ENCODE measurements around the gene BCAN. TPM values are rescaled to one million over a fixed set of nuclear protein-coding genes. Genes with fewer than 3 reads are reported as not detected.
A peak's percentile ranks its signal among the peaks of the same experiment; 100 is the strongest.

The BCAN gene
- total RNA-seq, 1 experiment from 2014 or later = 1.2 TPM

DNA sequence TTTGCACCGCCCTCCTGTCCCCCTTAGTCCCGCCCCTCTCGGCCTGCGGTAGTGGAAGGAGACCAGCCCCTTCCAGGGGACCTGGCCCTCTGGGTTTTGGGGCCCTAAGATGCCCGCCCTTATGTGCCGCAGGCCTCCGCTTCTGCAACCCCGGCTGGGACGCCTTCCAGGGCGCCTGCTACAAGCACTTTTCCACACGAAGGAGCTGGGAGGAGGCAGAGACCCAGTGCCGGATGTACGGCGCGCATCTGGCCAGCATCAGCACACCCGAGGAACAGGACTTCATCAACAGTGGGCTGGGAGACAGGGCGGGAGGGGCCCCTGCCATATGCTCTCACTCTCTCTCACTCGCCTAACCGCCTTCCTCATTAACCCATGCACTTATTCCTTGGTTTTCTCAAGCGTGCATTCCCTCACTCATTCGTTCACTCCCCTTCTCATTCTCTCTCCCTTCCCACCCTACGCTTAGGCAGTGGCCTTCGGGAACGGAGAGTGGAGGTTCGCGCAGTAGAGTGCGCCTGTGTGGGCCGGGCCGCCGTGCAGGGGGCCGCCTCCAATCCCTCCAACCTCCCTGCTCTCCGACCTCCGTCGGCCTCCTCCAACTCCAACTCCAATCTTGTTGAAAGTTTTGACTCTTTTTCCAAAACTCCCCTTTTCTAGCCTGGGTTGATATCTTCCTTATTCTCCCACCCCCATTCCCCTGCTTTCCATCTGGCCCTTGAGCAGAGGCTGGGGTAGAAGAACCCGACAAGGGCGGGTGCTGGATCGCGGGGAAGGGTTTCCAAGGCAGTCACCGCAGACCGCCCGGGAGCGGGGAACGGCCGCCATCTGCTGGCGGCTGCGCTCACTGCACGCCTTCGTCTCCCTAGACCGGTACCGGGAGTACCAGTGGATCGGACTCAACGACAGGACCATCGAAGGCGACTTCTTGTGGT, 15.2 kb downstream of the BCAN start:
- H2BK120ac ChIP-seq (ENCODE audit: low read depth, low read length, poor library complexity, severe bottlenecking) = no peak overlapping the region
- peaks cover 59 to 61% of the 10 kb centered on the region in 2 experiments for H3K4me1 Mint-ChIP-seq
- H3K4me1 ChIP-seq (ENCODE audit: insufficient read depth, low read length) = peaks cover 6% of the 10 kb centered on the region; the same call in 1 of the 2 replicates
- peak overlapping the region; percentile 54 to 74 for H3K4me3 Mint-ChIP-seq
- H3K23ac ChIP-seq (ENCODE audit: insufficient read length, low read depth, low read length) = no peak overlapping the region
- H3K9me3 Mint-ChIP-seq = no peaks in the 10 kb centered on the region
- H3K4ac ChIP-seq (ENCODE audit: low read depth, low read length) = no peak overlapping the region
- no peaks in the 10 kb centered on the region for H3K36me3 Mint-ChIP-seq (ENCODE audit: insufficient read depth in 1 of 3, low read depth in 3 of 3)
- WGBS (ENCODE audit: extremely low coverage, insufficient read length, low lambda C conversion rate) = no CpG with 5 or more reads among the region's 54 CpGs
- H3T11ph ChIP-seq (ENCODE audit: low read length) = no peak overlapping the region
- no peak overlapping the region for H2BK12ac ChIP-seq (ENCODE audit: insufficient read length, low read depth, low read length)
- H3K79me1 ChIP-seq (ENCODE audit: insufficient read depth, low read depth, low read length, poor library complexity, severe bottlenecking) = no peaks in the 10 kb centered on the region
- H3K4me2 ChIP-seq (ENCODE audit: insufficient read depth, insufficient read length, low read length) = peak overlapping the region; percentile 85
- TF ChIP-seq, protein P1, sequence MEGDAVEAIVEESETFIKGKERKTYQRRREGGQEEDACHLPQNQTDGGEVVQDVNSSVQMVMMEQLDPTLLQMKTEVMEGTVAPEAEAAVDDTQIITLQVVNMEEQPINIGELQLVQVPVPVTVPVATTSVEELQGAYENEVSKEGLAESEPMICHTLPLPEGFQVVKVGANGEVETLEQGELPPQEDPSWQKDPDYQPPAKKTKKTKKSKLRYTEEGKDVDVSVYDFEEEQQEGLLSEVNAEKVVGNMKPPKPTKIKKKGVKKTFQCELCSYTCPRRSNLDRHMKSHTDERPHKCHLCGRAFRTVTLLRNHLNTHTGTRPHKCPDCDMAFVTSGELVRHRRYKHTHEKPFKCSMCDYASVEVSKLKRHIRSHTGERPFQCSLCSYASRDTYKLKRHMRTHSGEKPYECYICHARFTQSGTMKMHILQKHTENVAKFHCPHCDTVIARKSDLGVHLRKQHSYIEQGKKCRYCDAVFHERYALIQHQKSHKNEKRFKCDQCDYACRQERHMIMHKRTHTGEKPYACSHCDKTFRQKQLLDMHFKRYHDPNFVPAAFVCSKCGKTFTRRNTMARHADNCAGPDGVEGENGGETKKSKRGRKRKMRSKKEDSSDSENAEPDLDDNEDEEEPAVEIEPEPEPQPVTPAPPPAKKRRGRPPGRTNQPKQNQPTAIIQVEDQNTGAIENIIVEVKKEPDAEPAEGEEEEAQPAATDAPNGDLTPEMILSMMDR (conservative IDR thresholded peaks at IDR 0.05) = peak; percentile 99
- H3K9me3 ChIP-seq (ENCODE audit: control insufficient read depth, low read depth, low read length) = no peaks in the 10 kb centered on the region
- no peak overlapping the region for H2BK5ac ChIP-seq (ENCODE audit: insufficient read length, low read length)
- H3K27ac Mint-ChIP-seq = no peak overlapping the region
- peak; percentile 84 for DNase-seq
- no peak overlapping the region for H3K14ac ChIP-seq (ENCODE audit: insufficient read depth, low read length)
- no peaks in the 10 kb centered on the region for H3K79me2 ChIP-seq (ENCODE audit: insufficient read depth, low read length)
- H2BK20ac ChIP-seq (ENCODE audit: low read depth, low read length, poor library complexity, severe bottlenecking) = no peak overlapping the region
- H2AK5ac ChIP-seq (ENCODE audit: insufficient read length, low read length) = no peak overlapping the region
- H3K18ac ChIP-seq (ENCODE audit: insufficient read length, low read depth, low read length) = no peak overlapping the region
- no peak overlapping the region for H2BK15ac ChIP-seq (ENCODE audit: low read depth, low read length)
- H3K23me2 ChIP-seq (ENCODE audit: insufficient read length, low read depth, low read length, poor library complexity, severe bottlenecking) = peaks cover 10% of the 10 kb centered on the region
- no peak overlapping the region for H2AFZ ChIP-seq (ENCODE audit: low read length)
- H3K27ac ChIP-seq (ENCODE audit: insufficient read length, low read depth, low read length) = no peak overlapping the region
- H3K27me3 Mint-ChIP-seq (ENCODE audit: low read depth) = peaks cover 75% of the 10 kb centered on the region
- H3K27me3 ChIP-seq (ENCODE audit: insufficient read depth, low read length) = no peaks in the 10 kb centered on the region; the same call in 1 of the 2 replicates
- H4K91ac ChIP-seq (ENCODE audit: insufficient read length, low read depth, low read length) = no peak overlapping the region
- H4K5ac ChIP-seq (ENCODE audit: insufficient read length, low read depth, low read length) = no peak overlapping the region
- no peak overlapping the region for H3K56ac ChIP-seq (ENCODE audit: insufficient read length, low read depth, low read length)
- H3K9ac ChIP-seq (ENCODE audit: extremely low read depth, insufficient read length, low read length) = peak overlapping the region; percentile 2
- no peaks in the 10 kb centered on the region for H4K20me1 ChIP-seq (ENCODE audit: control insufficient read depth, insufficient read depth, insufficient read length)
- no peak overlapping the region for H4K8ac ChIP-seq (replicated peaks; ENCODE audit: insufficient read length, low read depth, low read length)
